Measurements from ENCODE around the gene GPR18.

GPR18 gene

GRCh38 chr13:99272481-99272880 lies 14.3 kb upstream of the GPR18 start:
- TF ChIP-seq, protein P1, sequence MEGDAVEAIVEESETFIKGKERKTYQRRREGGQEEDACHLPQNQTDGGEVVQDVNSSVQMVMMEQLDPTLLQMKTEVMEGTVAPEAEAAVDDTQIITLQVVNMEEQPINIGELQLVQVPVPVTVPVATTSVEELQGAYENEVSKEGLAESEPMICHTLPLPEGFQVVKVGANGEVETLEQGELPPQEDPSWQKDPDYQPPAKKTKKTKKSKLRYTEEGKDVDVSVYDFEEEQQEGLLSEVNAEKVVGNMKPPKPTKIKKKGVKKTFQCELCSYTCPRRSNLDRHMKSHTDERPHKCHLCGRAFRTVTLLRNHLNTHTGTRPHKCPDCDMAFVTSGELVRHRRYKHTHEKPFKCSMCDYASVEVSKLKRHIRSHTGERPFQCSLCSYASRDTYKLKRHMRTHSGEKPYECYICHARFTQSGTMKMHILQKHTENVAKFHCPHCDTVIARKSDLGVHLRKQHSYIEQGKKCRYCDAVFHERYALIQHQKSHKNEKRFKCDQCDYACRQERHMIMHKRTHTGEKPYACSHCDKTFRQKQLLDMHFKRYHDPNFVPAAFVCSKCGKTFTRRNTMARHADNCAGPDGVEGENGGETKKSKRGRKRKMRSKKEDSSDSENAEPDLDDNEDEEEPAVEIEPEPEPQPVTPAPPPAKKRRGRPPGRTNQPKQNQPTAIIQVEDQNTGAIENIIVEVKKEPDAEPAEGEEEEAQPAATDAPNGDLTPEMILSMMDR (IDR thresholded peaks at IDR 0.05; ENCODE audit: low read depth, low read length, poor library complexity, severe bottlenecking), result no peak
- no peak for TF ChIP-seq EZH2phosphoT487 (IDR thresholded peaks at IDR 0.05; ENCODE audit: borderline replicate concordance, low read length)
- Histone ChIP-seq H3K36me3 (ENCODE audit: control insufficient read depth, low read length) (peaks cover 4% of the 10 kb centered on the region; the same call in 1 of the 2 replicates), H4K20me1 (ENCODE audit: control insufficient read depth, insufficient read depth, low read depth, low read length) (peaks cover 12% of the 10 kb centered on the region), H3K4me3 (ENCODE audit: low read length) (no peak overlapping the region), H3K9me2 (replicated peaks; ENCODE audit: control insufficient read depth, low read length) (no peaks in the 10 kb centered on the region), H3K79me2 (ENCODE audit: control insufficient read depth, low read length) (no peaks in the 10 kb centered on the region; the same call in 1 of the 2 replicates), H3K4me1 (ENCODE audit: control insufficient read depth, low read length) (peaks cover 15% of the 10 kb centered on the region), H3K4me2 (ENCODE audit: low read length) (no peak overlapping the region), H3K9me3 (ENCODE audit: control insufficient read depth, insufficient read depth, low read length) (no peaks in the 10 kb centered on the region), H3K27me3 (ENCODE audit: control insufficient read depth, low read length) (no peaks in the 10 kb centered on the region), H3F3A (ENCODE audit: control insufficient read depth, insufficient read depth) (peaks cover 2% of the 10 kb centered on the region; the same call in 1 of the 2 replicates), H3K27ac (ENCODE audit: low read depth, low read length) (no peak overlapping the region)

- Histone ChIP-seq H3K79me2 (ENCODE audit: control insufficient read depth, low read length) (no peaks in the 10 kb centered on the region; the same call in 1 of the 2 replicates), H3K4me1 (ENCODE audit: control insufficient read depth, low read length) (peaks cover 15% of the 10 kb centered on the region)
Observed at GRCh38 chr13:99271249-99271648, 13.1 kb upstream of the GPR18 start.

DNA sequence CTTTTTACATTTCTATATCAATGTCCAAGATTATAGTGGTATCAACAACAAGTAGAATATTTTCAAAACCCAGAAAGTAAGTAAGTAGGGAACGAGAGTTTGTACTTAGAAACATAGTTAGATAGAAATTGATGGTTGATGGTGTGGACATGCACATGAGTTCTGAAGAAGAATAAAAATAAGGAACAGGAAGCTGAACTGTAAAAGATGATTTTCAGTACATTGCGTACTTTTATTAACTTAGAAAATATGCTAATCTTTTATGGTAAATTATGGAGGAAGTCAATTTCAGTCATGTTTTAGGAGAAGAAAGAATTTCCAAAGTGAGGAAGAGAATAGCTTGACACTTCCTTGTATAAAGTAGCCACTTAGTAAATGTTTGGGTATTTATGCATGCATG lies 12.3 kb upstream of the GPR18 start:
- H3K9me3 ChIP-seq (ENCODE audit: control insufficient read depth, insufficient read depth, low read length), result no peaks in the 10 kb centered on the region
- no peak overlapping the region for H3K4me3 ChIP-seq (ENCODE audit: low read length)
- no peaks in the 10 kb centered on the region for H3K27me3 ChIP-seq (ENCODE audit: control insufficient read depth, low read length)
- peaks cover 17% of the 10 kb centered on the region for H3K4me1 ChIP-seq (ENCODE audit: control insufficient read depth, low read length)
- H3K9me2 ChIP-seq (replicated peaks; ENCODE audit: control insufficient read depth, low read length), result no peaks in the 10 kb centered on the region
- peaks cover 10% of the 10 kb centered on the region for H4K20me1 ChIP-seq (ENCODE audit: control insufficient read depth, insufficient read depth, low read depth, low read length)
- TF ChIP-seq, protein P1 (IDR thresholded peaks at IDR 0.05; ENCODE audit: low read depth, low read length, poor library complexity, severe bottlenecking), result no peak
- TF ChIP-seq EZH2phosphoT487 (IDR thresholded peaks at IDR 0.05; ENCODE audit: borderline replicate concordance, low read length), result no peak
- H3K79me2 ChIP-seq (ENCODE audit: control insufficient read depth, low read length), result no peaks in the 10 kb centered on the region; the same call in 1 of the 2 replicates
- peaks cover 2% of the 10 kb centered on the region; the same call in 1 of the 2 replicates for H3F3A ChIP-seq (ENCODE audit: control insufficient read depth, insufficient read depth)
- H3K27ac ChIP-seq (ENCODE audit: low read depth, low read length), result no peak overlapping the region
- peaks cover 4% of the 10 kb centered on the region; the same call in 1 of the 2 replicates for H3K36me3 ChIP-seq (ENCODE audit: control insufficient read depth, low read length)
- H3K4me2 ChIP-seq (ENCODE audit: low read length), result no peak overlapping the region

More at GRCh38 chr13:99271249-99271648, 13.1 kb upstream of the GPR18 start:
- Histone ChIP-seq H3F3A (ENCODE audit: control insufficient read depth, insufficient read depth) (peaks cover 2% of the 10 kb centered on the region; the same call in 1 of the 2 replicates), H3K9me3 (ENCODE audit: control insufficient read depth, insufficient read depth, low read length) (no peaks in the 10 kb centered on the region), H3K27me3 (ENCODE audit: control insufficient read depth, low read length) (no peaks in the 10 kb centered on the region), H3K9me2 (replicated peaks; ENCODE audit: control insufficient read depth, low read length) (no peaks in the 10 kb centered on the region), H3K27ac (ENCODE audit: low read depth, low read length) (no peak overlapping the region), H3K36me3 (ENCODE audit: control insufficient read depth, low read length) (peaks cover 4% of the 10 kb centered on the region; the same call in 1 of the 2 replicates), H4K20me1 (ENCODE audit: control insufficient read depth, insufficient read depth, low read depth, low read length) (peaks cover 8% of the 10 kb centered on the region), H3K4me3 (ENCODE audit: low read length) (no peak overlapping the region), H3K4me2 (ENCODE audit: low read length) (no peak overlapping the region)
- TF ChIP-seq, protein P1 (IDR thresholded peaks at IDR 0.05; ENCODE audit: low read depth, low read length, poor library complexity, severe bottlenecking), result no peak
- no peak for TF ChIP-seq EZH2phosphoT487 (IDR thresholded peaks at IDR 0.05; ENCODE audit: borderline replicate concordance, low read length)
